GM21447 (cell line): Measurements from ENCODE around the gene DNAJC2.
"Not testable (repeated sequence)": the region's sequence is repeated elsewhere in the genome, so short reads cannot be mapped to it uniquely, and the experiment has no call there.

ENCODE experiments used
- ATAC-seq: cut with Tn5 transposase; IDR thresholded peaks from one replicate; pipeline ENCODE4 v1.9.1; 2021; ENCODE audit not compliant: unreplicated experiment

DNAJC2 gene

DNA sequence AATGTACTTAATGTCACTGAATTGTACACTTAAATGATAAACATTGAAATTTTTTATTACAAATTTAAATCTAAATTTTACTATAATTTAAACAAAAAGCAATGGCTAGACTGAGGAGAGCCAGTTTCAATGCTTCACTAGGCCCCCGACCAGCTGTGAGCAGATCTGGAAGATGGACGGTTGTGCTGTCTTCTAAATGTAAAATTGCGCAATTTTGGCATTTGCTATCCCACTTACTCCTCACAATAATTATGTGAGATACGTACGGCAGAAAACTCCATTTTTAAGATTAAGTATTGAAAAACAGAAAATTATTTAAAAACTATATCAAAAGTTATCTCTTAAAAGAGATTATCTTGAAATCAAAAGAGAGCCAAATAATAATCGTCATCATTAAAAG, 71.2 kb downstream of the DNAJC2 start:
- ATAC-seq, result not testable (repeated sequence)

DNA sequence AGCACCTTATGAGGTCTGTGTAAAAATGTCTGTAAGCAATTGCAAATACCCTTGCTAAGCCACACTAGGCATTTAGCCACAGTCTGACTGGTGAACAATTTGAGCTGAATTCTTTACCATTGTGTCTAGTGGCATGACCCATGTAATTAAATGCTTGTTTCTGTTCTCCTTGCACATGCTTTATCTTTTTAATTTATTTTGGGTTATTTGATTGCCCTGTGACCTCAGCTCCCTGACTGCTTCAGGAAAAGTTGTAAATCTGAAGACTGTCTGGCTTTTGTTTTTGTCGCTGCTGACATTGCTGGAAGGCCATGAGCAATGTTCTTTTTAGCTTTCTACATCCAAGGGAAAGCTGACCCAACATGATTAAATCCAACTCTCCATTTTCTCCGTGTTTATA, 78.3 kb downstream of the DNAJC2 start:
- not testable (repeated sequence) for ATAC-seq

DNA sequence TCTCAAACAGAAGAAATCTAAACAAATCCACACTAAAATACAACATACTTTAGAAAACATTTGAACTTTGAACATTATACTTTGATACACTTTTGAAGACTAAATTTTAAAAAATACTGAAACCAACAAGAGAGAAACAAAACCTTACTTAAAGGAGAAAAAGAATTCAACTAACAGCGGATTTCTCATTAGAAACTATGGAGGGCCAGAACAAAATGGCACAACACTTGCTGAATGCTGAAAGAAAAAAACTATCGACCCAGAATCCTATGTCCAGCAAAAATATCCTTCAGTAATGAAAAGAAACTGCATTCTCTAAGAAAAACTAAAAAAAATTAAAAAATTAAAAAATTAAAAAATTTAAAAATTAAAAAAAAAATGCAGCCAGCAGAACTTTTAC, 80.5 kb downstream of the DNAJC2 start:
- not testable (repeated sequence) for ATAC-seq
